Tibial nerve (tissue), 4 donors: ENCODE results near the gene NR2F1. TPM values are rescaled to one million over a fixed set of nuclear protein-coding genes. Genes with fewer than 3 reads are reported as not detected.

Experiments used
- DNase-seq, 2 donors: peaks; one replicate each; pipeline ENCODE4 v3.0.0-alpha.2; 2019; ENCODE audit warnings: low spot score in 2 of 2
- H3K27ac ChIP-seq, 4 donors: fragments of 200-600 bp; sonication (generic) in 3 of 4; one replicate each; pipeline ENCODE4 v1.5.1; 2017 to 2019; ENCODE audit warnings: mild to moderate bottlenecking in 1 of 4
- H3K27me3 ChIP-seq, 2 donors: fragments of 200-600 bp; sonication (generic) in 1 of 2; one replicate each; pipeline versions ENCODE4 v1.5.1 to v1.6.0; 2017 to 2019
- H3K36me3 ChIP-seq, 3 donors: fragments of 200-600 bp; sonication (generic); one replicate each; pipeline ENCODE4 v1.5.1; 2018 to 2019
- H3K4me1 ChIP-seq, 4 donors: fragments of 200-600 bp; sonication (generic) in 3 of 4; one replicate each; pipeline ENCODE4 v1.5.1; 2017 to 2019
- H3K4me3 ChIP-seq, 4 donors: fragments of 200-600 bp; sonication (generic) in 3 of 4; one replicate each; pipeline ENCODE4 v1.5.1; 2017 to 2019; ENCODE audit warnings: mild to moderate bottlenecking in 1 of 4, moderate library complexity in 1 of 4
- H3K9me3 ChIP-seq, 4 donors: fragments of 200-600 bp; sonication (generic) in 3 of 4; one replicate each; pipeline ENCODE4 v1.5.1; 2017 to 2019
- CTCF ChIP-seq, 5 experiments: fragments of 200-600 bp in 3 of 5; fragments of 450-650 bp in 2 of 5; sonication (generic) in 3 of 5; IDR thresholded peaks; one replicate each; pipeline ENCODE4 v1.5.1; 2016 to 2019; ENCODE audit warnings: antibody characterized with exemption in 5 of 5, mild to moderate bottlenecking in 3 of 5, moderate library complexity in 2 of 5
- EP300 ChIP-seq, 2 donors: sonication (generic); formaldehyde crosslinking; IDR thresholded peaks; one replicate each; pipeline ENCODE4 v1.6.1; 2017; ENCODE audit warnings: antibody characterized with exemption in 2 of 2, mild to moderate bottlenecking in 1 of 2
- POLR2A ChIP-seq, 2 donors: fragments of 450-650 bp; IDR thresholded peaks; one replicate each; pipeline ENCODE4 v1.6.1; 2017; ENCODE audit warnings: antibody characterized with exemption in 2 of 2, mild to moderate bottlenecking in 2 of 2, moderate library complexity in 2 of 2
- WGBS, 2 donors: methylation state at CpG; one replicate each; pipeline ENCODE4 v1.1.5; 2018; 5-methylcytosine and 5-hydroxymethylcytosine counted together
- total RNA-seq, 4 donors: library from RNA; depleted of rRNA; stranded (reverse); fragments of >200 nt; gene quantifications; one replicate each; pipeline ENCODE4 v1.1.0, GENCODE V29; 2016

NR2F1 gene
- total RNA-seq, 4 donors from 2014 or later: 64.9 to 81.3 (median 67.6) TPM

DNA sequence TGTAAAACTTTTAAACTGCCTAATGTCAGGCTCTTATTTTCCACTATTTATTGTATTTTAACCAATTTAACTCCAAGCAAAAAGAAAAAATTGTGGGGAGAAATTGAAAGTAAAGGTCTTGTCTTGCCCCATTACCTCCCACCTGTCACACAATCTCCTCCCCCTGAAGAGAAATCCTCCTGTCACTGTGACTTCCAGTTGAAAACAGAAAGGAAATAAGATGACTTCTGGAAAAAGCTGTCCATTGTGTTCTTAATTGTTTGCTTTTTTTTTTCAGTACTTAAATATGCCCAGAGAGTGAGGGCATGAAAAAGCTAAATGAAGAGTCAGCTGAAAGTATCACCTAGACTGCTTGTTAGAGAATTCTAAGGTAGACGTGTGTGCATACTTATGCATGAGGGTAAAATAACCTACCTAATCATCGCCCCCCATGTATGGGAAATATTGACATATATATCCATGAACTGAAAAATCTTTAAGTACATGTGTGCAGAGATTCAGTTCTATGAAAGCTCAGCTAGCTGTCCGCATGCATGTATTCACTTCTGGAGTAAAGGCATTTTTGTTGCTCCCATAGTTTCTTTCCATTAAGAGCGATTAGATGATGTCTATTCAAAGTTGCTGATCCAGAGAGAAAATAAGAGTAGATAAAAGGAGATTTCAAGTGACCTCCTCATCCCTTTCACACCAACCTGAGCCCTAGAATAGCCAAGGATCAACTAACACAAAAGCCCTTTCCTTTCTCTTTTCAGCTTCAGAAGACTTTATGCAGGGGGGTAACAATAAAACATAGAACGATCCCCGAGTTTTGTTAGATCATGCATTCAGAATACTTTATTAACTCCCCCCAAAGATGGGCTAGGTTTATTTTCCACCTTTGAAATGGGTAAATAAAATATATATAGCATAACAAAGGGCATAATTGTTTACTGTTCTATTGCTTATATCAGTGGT, 7.3 kb upstream of the NR2F1 start:
- no peak for TF ChIP-seq CTCF (IDR thresholded peaks at IDR 0.05)
- peaks cover 0 to 25% (median 0%) of the 10 kb centered on the region in 3 donors for H3K36me3 ChIP-seq
- peak overlapping the region in 2 of 4 donors; percentile 16 to 31 for H3K4me3 ChIP-seq
- H3K27me3 ChIP-seq: no peaks in the 10 kb centered on the region
- peak overlapping the region; percentile 71 to 99 (median 92) for H3K27ac ChIP-seq
- no peak for DNase-seq
- 49 to 52% methylated on average over 6 of the region's 6 CpGs for WGBS, 2 donors
- H3K9me3 ChIP-seq: no peaks in the 10 kb centered on the region
- H3K4me1 ChIP-seq: peaks cover 0 to 66% (median 8%) of the 10 kb centered on the region in 4 donors

- TF ChIP-seq EP300 (IDR thresholded peaks at IDR 0.05) (peak in 1 of 2 donors; percentile 8), CTCF (IDR thresholded peaks at IDR 0.05) (no peak)
- DNase-seq: no peak
- peaks cover 0 to 14% (median 0%) of the 10 kb centered on the region in 3 donors for H3K36me3 ChIP-seq
- H3K4me3 ChIP-seq: no peak overlapping the region
- H3K4me1 ChIP-seq: peaks cover 0 to 58% (median 5%) of the 10 kb centered on the region in 4 donors
- WGBS, 2 donors: 41 to 49% methylated on average over 9 of the region's 9 CpGs
- H3K27ac ChIP-seq: peak overlapping the region; percentile 88 to 99 (median 94)
- H3K27me3 ChIP-seq: peaks cover 0 to 5% of the 10 kb centered on the region in 2 donors
- no peaks in the 10 kb centered on the region for H3K9me3 ChIP-seq
Measured at GRCh38 chr5:93576994-93577853, 5.8 kb upstream of the NR2F1 start.

GRCh38 chr5:93577854-93578812, 4.9 kb upstream of the NR2F1 start:
- Histone ChIP-seq H3K9me3 (no peaks in the 10 kb centered on the region), H3K27ac (peak overlapping the region; percentile 88 to 99 (median 94)), H3K4me1 (peaks cover 0 to 55% (median 7%) of the 10 kb centered on the region in 4 donors), H3K36me3 (peaks cover 0 to 4% (median 0%) of the 10 kb centered on the region in 3 donors), H3K27me3 (peaks cover 0 to 12% of the 10 kb centered on the region in 2 donors), H3K4me3 (peak overlapping the region; percentile 56 to 94 (median 72))
- WGBS, 2 donors: 29 to 30% methylated on average over 25 of the region's 25 CpGs
- no peak for DNase-seq
- TF ChIP-seq POLR2A (IDR thresholded peaks at IDR 0.05) (no peak), CTCF (IDR thresholded peaks at IDR 0.05) (no peak), EP300 (IDR thresholded peaks at IDR 0.05) (no peak)

- WGBS, 2 donors: 2 to 5% methylated on average over 25 to 35 of the region's 49 CpGs
- peaks cover 0 to 14% of the 10 kb centered on the region in 2 donors for H3K27me3 ChIP-seq
- peak overlapping the region; percentile 56 to 94 (median 72) for H3K4me3 ChIP-seq
- TF ChIP-seq POLR2A (IDR thresholded peaks at IDR 0.05) (peak; percentile 41 to 58), CTCF (IDR thresholded peaks at IDR 0.05) (peak in 2 of 5 experiments; percentile 36 to 51), EP300 (IDR thresholded peaks at IDR 0.05) (peak in 1 of 2 donors; percentile 83)
- peak overlapping the region; percentile 88 to 99 (median 94) for H3K27ac ChIP-seq
- DNase-seq: peak; percentile 59 to 81
- H3K4me1 ChIP-seq: peaks cover 0 to 53% (median 9%) of the 10 kb centered on the region in 4 donors
- no peaks in the 10 kb centered on the region for H3K36me3 ChIP-seq
- H3K9me3 ChIP-seq: no peaks in the 10 kb centered on the region
Measured at GRCh38 chr5:93578813-93579691, 4.0 kb upstream of the NR2F1 start.
